ENCODE measurements around the gene BTBD8.

GRCh38 chr1:92066321-92066720 lies 13.8 kb upstream of the BTBD8 start:
- TF ChIP-seq POLR2AphosphoS5 (IDR thresholded peaks at IDR 0.05; ENCODE audit: low read depth, low read length) (no peak), POLR2A (IDR thresholded peaks at IDR 0.05; ENCODE audit: low read depth, low read length) (no peak)
